ENCODE data around the gene ZNF469. TPM values are rescaled to one million over a fixed set of nuclear protein-coding genes. Genes with fewer than 3 reads are reported as not detected.

Gene ZNF469
- total RNA-seq, 3 donors from 2014 or later (not counting 1 experiment from before 2014, with no cell fraction given) = 4.5 to 5.8 (median 4.9) TPM

DNA sequence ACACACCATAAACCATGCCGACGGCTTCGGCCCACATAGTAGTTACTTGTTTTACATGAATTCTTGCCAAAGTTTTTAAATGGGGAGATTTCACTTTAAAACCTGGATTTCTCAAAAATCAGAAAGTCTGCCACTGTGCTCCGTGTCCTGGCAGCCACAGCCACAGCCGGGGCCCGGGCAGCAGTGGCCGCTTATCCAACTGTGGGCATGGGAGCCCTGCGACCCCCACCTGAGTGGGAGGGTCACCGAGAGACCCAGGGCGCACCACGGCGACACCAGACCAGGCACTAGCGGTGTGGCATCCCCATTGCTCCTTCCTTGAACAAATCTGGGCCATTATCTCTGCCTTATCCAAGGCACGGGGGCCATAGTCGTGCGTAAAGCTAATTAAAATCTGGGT, 30.0 kb downstream of the ZNF469 start:
- H3K4me3 Mint-ChIP-seq = no peak overlapping the region
- no peak for DNase-seq
- H3K27ac ChIP-seq (ENCODE audit: low read length) = no peak overlapping the region
- ATAC-seq = no peak
- H3K9me3 ChIP-seq (ENCODE audit: control insufficient read depth, insufficient read depth, low read length) = no peaks in the 10 kb centered on the region
- no peaks in the 10 kb centered on the region for H3K36me3 ChIP-seq (ENCODE audit: control insufficient read depth, insufficient read depth, low read length)
- H3K27me3 ChIP-seq (ENCODE audit: control insufficient read depth, insufficient read depth, low read length) = no peaks in the 10 kb centered on the region
- H3K27ac Mint-ChIP-seq = no peak overlapping the region
- no peaks in the 10 kb centered on the region for H3K27me3 Mint-ChIP-seq (ENCODE audit: low read depth in 2 of 2)
- no peak overlapping the region for H3K4me3 ChIP-seq (ENCODE audit: low read length)
- H3K4me1 ChIP-seq (ENCODE audit: control insufficient read depth, insufficient read depth, low read length) = peaks cover 5% of the 10 kb centered on the region
- intact Hi-C loops (cut with micrococcal nuclease) = no loop called here
- no peaks in the 10 kb centered on the region for H3K36me3 Mint-ChIP-seq
- H3K9me3 Mint-ChIP-seq = no peaks in the 10 kb centered on the region
- WGBS (ENCODE audit: insufficient coverage) = 89% methylated on average over 16 of the region's 16 CpGs
- TF ChIP-seq, protein P1, sequence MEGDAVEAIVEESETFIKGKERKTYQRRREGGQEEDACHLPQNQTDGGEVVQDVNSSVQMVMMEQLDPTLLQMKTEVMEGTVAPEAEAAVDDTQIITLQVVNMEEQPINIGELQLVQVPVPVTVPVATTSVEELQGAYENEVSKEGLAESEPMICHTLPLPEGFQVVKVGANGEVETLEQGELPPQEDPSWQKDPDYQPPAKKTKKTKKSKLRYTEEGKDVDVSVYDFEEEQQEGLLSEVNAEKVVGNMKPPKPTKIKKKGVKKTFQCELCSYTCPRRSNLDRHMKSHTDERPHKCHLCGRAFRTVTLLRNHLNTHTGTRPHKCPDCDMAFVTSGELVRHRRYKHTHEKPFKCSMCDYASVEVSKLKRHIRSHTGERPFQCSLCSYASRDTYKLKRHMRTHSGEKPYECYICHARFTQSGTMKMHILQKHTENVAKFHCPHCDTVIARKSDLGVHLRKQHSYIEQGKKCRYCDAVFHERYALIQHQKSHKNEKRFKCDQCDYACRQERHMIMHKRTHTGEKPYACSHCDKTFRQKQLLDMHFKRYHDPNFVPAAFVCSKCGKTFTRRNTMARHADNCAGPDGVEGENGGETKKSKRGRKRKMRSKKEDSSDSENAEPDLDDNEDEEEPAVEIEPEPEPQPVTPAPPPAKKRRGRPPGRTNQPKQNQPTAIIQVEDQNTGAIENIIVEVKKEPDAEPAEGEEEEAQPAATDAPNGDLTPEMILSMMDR (IDR thresholded peaks at IDR 0.05) = no peak
- H3K4me1 Mint-ChIP-seq = peaks cover 3% of the 10 kb centered on the region in 2 donors

DNA sequence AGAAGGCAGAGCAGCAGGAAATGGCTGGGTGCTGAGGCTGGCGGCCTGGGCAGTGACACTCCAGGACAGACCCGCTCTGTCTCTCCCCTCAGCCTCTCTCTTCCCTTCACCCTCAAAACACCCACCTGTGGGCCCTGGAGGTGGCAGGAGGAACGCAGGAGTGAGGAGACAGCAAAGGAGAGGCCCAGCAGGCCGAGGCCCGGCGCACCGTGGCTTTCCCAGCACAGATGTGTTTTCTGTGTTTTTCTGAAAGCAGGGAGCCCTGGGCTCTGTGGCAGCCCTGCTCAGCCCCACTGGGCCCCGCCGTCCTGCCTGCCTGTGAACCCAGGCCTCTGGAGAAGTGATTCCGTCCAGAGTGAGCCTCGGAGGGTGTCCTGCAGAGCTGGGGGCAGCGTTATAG, 30.5 kb downstream of the ZNF469 start:
- TF ChIP-seq, protein P1 (IDR thresholded peaks at IDR 0.05) = no peak
- H3K36me3 ChIP-seq (ENCODE audit: control insufficient read depth, insufficient read depth, low read length) = no peaks in the 10 kb centered on the region
- ATAC-seq (no peak), DNase-seq (no peak)
- Mint-ChIP-seq H3K9me3 (no peaks in the 10 kb centered on the region), H3K27me3 (ENCODE audit: low read depth in 2 of 2) (no peaks in the 10 kb centered on the region), H3K27ac (no peak overlapping the region), H3K4me1 (no peaks in the 10 kb centered on the region), H3K4me3 (no peak overlapping the region), H3K36me3 (no peaks in the 10 kb centered on the region)
- intact Hi-C loops (cut with micrococcal nuclease) = no loop called here
- peaks cover under 1% of the 10 kb centered on the region for H3K4me1 ChIP-seq (ENCODE audit: control insufficient read depth, insufficient read depth, low read length)
- no peaks in the 10 kb centered on the region for H3K9me3 ChIP-seq (ENCODE audit: control insufficient read depth, insufficient read depth, low read length)
- no peak overlapping the region for H3K4me3 ChIP-seq (ENCODE audit: low read length)
- H3K27me3 ChIP-seq (ENCODE audit: control insufficient read depth, insufficient read depth, low read length) = no peaks in the 10 kb centered on the region
- WGBS (ENCODE audit: insufficient coverage) = 89% methylated on average over 12 of the region's 12 CpGs
- H3K27ac ChIP-seq (ENCODE audit: low read length) = no peak overlapping the region

DNA sequence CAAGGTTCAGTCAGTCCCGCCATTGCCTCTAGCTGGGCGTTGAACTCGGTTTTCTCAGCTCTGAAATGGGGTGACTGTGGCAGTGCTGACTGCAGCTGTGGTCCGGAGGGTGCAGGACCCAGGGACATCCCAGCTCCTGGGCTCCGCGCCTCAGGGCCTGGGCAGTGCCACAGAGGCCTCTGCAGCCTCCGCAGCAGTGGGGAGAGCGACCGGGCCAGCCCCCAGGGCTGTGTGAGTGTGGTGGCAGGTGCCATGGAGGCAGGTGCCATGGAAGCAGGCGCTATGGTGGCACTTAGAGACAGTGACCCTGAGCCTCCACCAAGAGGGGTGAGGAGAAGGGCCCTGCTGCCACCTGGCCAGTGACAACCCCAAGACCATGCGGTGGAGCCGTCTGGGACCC, 30.9 kb downstream of the ZNF469 start:
- no peaks in the 10 kb centered on the region for H3K36me3 ChIP-seq (ENCODE audit: control insufficient read depth, insufficient read depth, low read length)
- no peak overlapping the region for H3K4me3 ChIP-seq (ENCODE audit: low read length)
- H3K27ac ChIP-seq (ENCODE audit: low read length) = no peak overlapping the region
- no peak for ATAC-seq
- no peaks in the 10 kb centered on the region for H3K9me3 ChIP-seq (ENCODE audit: control insufficient read depth, insufficient read depth, low read length)
- no peak for DNase-seq
- no peaks in the 10 kb centered on the region for H3K27me3 Mint-ChIP-seq (ENCODE audit: low read depth in 2 of 2)
- H3K27ac Mint-ChIP-seq = no peak overlapping the region
- H3K9me3 Mint-ChIP-seq = no peaks in the 10 kb centered on the region
- 90% methylated on average over 12 of the region's 12 CpGs for WGBS (ENCODE audit: insufficient coverage)
- no peaks in the 10 kb centered on the region for H3K36me3 Mint-ChIP-seq
- H3K27me3 ChIP-seq (ENCODE audit: control insufficient read depth, insufficient read depth, low read length) = no peaks in the 10 kb centered on the region
- TF ChIP-seq, protein P1 (IDR thresholded peaks at IDR 0.05) = no peak
- intact Hi-C loops (cut with micrococcal nuclease) = no loop called here
- H3K4me1 Mint-ChIP-seq = no peaks in the 10 kb centered on the region
- H3K4me3 Mint-ChIP-seq = no peak overlapping the region
- H3K4me1 ChIP-seq (ENCODE audit: control insufficient read depth, insufficient read depth, low read length) = no peaks in the 10 kb centered on the region

Measured in natural killer cell (primary cell).